GM12891 (cell line): ENCODE data around the gene SOWAHA.

Source experiments
- PAX5 ChIP-seq: IDR thresholded peaks from 2 replicates; pipeline ENCODE4 v1.6.1; 2011; ENCODE audit warnings: low read length, moderate library complexity, mild to moderate bottlenecking; ENCODE audit not compliant: insufficient read depth, severe bottlenecking
- POLR2A ChIP-seq: IDR thresholded peaks from 2 replicates; pipeline ENCODE4 v1.6.1; 2011; ENCODE audit warnings: low read depth, low read length, control low read depth
- POLR2AphosphoS5 ChIP-seq: IDR thresholded peaks from 2 replicates; pipeline ENCODE4 v1.6.1; 2011; ENCODE audit warnings: low read depth, low read length, control low read depth
- POU2F2 ChIP-seq: IDR thresholded peaks from 2 replicates; pipeline ENCODE4 v1.6.1; 2011; ENCODE audit warnings: low read depth, mild to moderate bottlenecking, control low read depth, low read length, moderate library complexity
- SPI1 ChIP-seq: IDR thresholded peaks from 2 replicates; pipeline ENCODE4 v1.6.1; 2011; ENCODE audit warnings: low read depth, low read length, control low read depth
- TAF1 ChIP-seq: IDR thresholded peaks from 2 replicates; pipeline ENCODE4 v1.6.1; 2011; ENCODE audit warnings: low read depth, low read length, control low read depth

- TF ChIP-seq POLR2A (no peak), POLR2AphosphoS5 (no peak), TAF1 (no peak), SPI1 (no peak), POU2F2 (no peak), PAX5 (no peak)
These were observed 32.5 kb upstream of the SOWAHA start for GRCh38 chr5:132780577-132780976.
